Osteoblast (primary cell): Measurements from ENCODE around the gene SLC1A7. TPM values are rescaled to one million over a fixed set of nuclear protein-coding genes. Genes with fewer than 3 reads are reported as not detected.

Experiments used
- DNase-seq: peaks from one replicate; pipeline ENCODE4 v3.0.0; 2011; ENCODE audit warnings: low spot score, mixed read lengths; ENCODE audit not compliant: insufficient read length; ENCODE audit errors: missing footprints
- H2AFZ ChIP-seq: 2 replicates; pipeline ENCODE4 v1.6.0; 2011; ENCODE audit warnings: mild to moderate bottlenecking, low read length
- H3K27ac ChIP-seq: 2 replicates; pipeline ENCODE4 v1.5.1; 2011; ENCODE audit warnings: mild to moderate bottlenecking, low read depth, low read length, moderate library complexity
- H3K27me3 ChIP-seq: 2 replicates; pipeline ENCODE4 v1.6.0; 2012; ENCODE audit warnings: mild to moderate bottlenecking, control low read depth, inconsistent platforms, low read length, moderate library complexity; ENCODE audit not compliant: insufficient read depth
- H3K36me3 ChIP-seq: 2 replicates; pipeline ENCODE4 v1.5.1; 2011; ENCODE audit warnings: mild to moderate bottlenecking, low read length, control low read depth, moderate library complexity; ENCODE audit not compliant: insufficient read depth
- H3K4me1 ChIP-seq: 2 replicates; pipeline ENCODE4 v1.5.1; 2011; ENCODE audit warnings: mild to moderate bottlenecking, low read length, control low read depth, moderate library complexity; ENCODE audit not compliant: insufficient read depth
- H3K4me2 ChIP-seq: 2 replicates; pipeline ENCODE4 v1.6.0; 2011; ENCODE audit warnings: mild to moderate bottlenecking, low read length; ENCODE audit not compliant: insufficient read depth
- H3K4me3 ChIP-seq: fragments of 200-600 bp; sonication (generic); 3 replicates; pipeline ENCODE4 v1.5.1; 2012; ENCODE audit warnings: mild to moderate bottlenecking, low read length, inconsistent platforms; ENCODE audit not compliant: insufficient read depth
- H3K79me2 ChIP-seq: 2 replicates; pipeline ENCODE4 v1.6.0; 2012; ENCODE audit warnings: mild to moderate bottlenecking, low read length, control low read depth, inconsistent platforms; ENCODE audit not compliant: insufficient read depth
- H3K9me3 ChIP-seq: 2 replicates; pipeline ENCODE4 v1.5.1; 2011; ENCODE audit warnings: low read depth, low read length, control low read depth
- H4K20me1 ChIP-seq: 2 replicates; pipeline ENCODE4 v1.6.0; 2012; ENCODE audit warnings: mild to moderate bottlenecking, low read length, control low read depth; ENCODE audit not compliant: insufficient read depth
- CTCF ChIP-seq: IDR thresholded peaks from 2 replicates; pipeline ENCODE4 v1.5.1; 2011; ENCODE audit warnings: mild to moderate bottlenecking, low read depth, low read length, moderate library complexity; ENCODE audit errors: extremely low read depth
- total RNA-seq: library from RNA; depleted of rRNA; stranded (reverse); fragments of >200 nt; gene quantifications from 2 replicates; pipeline ENCODE4 v1.2.3, GENCODE V29; 2012

SLC1A7 gene
- total RNA-seq, 1 donor: 0.36 TPM

GRCh38 chr1:53114581-53115400 is 27.6 kb downstream of the SLC1A7 start:
- Histone ChIP-seq H4K20me1 (no peaks in the 10 kb centered on the region), H3K4me3 (no peak overlapping the region), H2AFZ (peak overlapping the region; percentile 31), H3K27ac (no peak overlapping the region), H3K4me1 (peaks cover 7% of the 10 kb centered on the region), H3K9me3 (peaks cover 18% of the 10 kb centered on the region), H3K36me3 (no peaks in the 10 kb centered on the region), H3K79me2 (no peaks in the 10 kb centered on the region), H3K27me3 (no peaks in the 10 kb centered on the region), H3K4me2 (no peak overlapping the region)
- no peak for DNase-seq
- TF ChIP-seq CTCF: no peak

GRCh38 chr1:53114090-53114489 is 28.3 kb downstream of the SLC1A7 start:
- peaks cover 18% of the 10 kb centered on the region for H3K9me3 ChIP-seq
- H3K27me3 ChIP-seq: no peaks in the 10 kb centered on the region
- DNase-seq: no peak
- no peak overlapping the region for H2AFZ ChIP-seq
- no peak overlapping the region for H3K4me3 ChIP-seq
- no peak overlapping the region for H3K27ac ChIP-seq
- H3K4me1 ChIP-seq: peaks cover 14% of the 10 kb centered on the region
- H3K4me2 ChIP-seq: no peak overlapping the region
- H3K79me2 ChIP-seq: no peaks in the 10 kb centered on the region
- H3K36me3 ChIP-seq: no peaks in the 10 kb centered on the region
- H4K20me1 ChIP-seq: no peaks in the 10 kb centered on the region
- TF ChIP-seq CTCF: no peak

GRCh38 chr1:53112861-53113260 is 29.6 kb downstream of the SLC1A7 start:
- H3K79me2 ChIP-seq: no peaks in the 10 kb centered on the region
- H3K27me3 ChIP-seq: no peaks in the 10 kb centered on the region
- H3K9me3 ChIP-seq: peaks cover 18% of the 10 kb centered on the region
- no peak overlapping the region for H3K4me3 ChIP-seq
- peak overlapping the region; percentile 9 for H3K4me2 ChIP-seq
- peak; percentile 89 for DNase-seq
- H3K27ac ChIP-seq: peak overlapping the region; percentile 89
- H4K20me1 ChIP-seq: no peaks in the 10 kb centered on the region
- peaks cover 18% of the 10 kb centered on the region for H3K4me1 ChIP-seq
- H2AFZ ChIP-seq: no peak overlapping the region
- no peaks in the 10 kb centered on the region for H3K36me3 ChIP-seq
- no peak for TF ChIP-seq CTCF

GRCh38 chr1:53112271-53112774 is 30.1 kb downstream of the SLC1A7 start:
- peak overlapping the region; percentile 9 for H3K4me2 ChIP-seq
- H2AFZ ChIP-seq: no peak overlapping the region
- H3K9me3 ChIP-seq: peaks cover 18% of the 10 kb centered on the region
- H3K4me3 ChIP-seq: no peak overlapping the region
- TF ChIP-seq CTCF: no peak
- no peaks in the 10 kb centered on the region for H3K27me3 ChIP-seq
- H4K20me1 ChIP-seq: no peaks in the 10 kb centered on the region
- H3K27ac ChIP-seq: peak overlapping the region; percentile 89
- H3K79me2 ChIP-seq: no peaks in the 10 kb centered on the region
- H3K36me3 ChIP-seq: no peaks in the 10 kb centered on the region
- H3K4me1 ChIP-seq: peaks cover 21% of the 10 kb centered on the region
- peak; percentile 95 for DNase-seq
